NCI-H1092 treated with DMSO at 0.1 percent for 48 hours (cell line): ENCODE results near the gene USP4.
"Not testable (repeated sequence)": the region's sequence is repeated elsewhere in the genome, so short reads cannot be mapped to it uniquely, and the experiment has no call there.

Experiments used
- DNase-seq: peaks from one replicate; lab custom pipeline; 2025; lab: John Stamatoyannopoulos, UW

USP4 gene

GRCh38 chr3:49248840-49249227 lies 91.0 kb downstream of the USP4 start:
- no peak for DNase-seq

- no peak for DNase-seq
These were observed 95.2 kb downstream of the USP4 start for GRCh38 chr3:49244581-49245205.

GRCh38 chr3:49240091-49240490 lies 99.8 kb downstream of the USP4 start:
- not testable (repeated sequence) for DNase-seq

- DNase-seq: no peak
These were observed 101.4 kb downstream of the USP4 start for GRCh38 chr3:49238274-49239127.

- no peak for DNase-seq
These were observed 102.5 kb downstream of the USP4 start for GRCh38 chr3:49237344-49237743.

GRCh38 chr3:49236226-49236625 lies 103.6 kb downstream of the USP4 start:
- DNase-seq: no peak

- not testable (repeated sequence) for DNase-seq
These were observed 111.0 kb downstream of the USP4 start for GRCh38 chr3:49228817-49229216.
